RWPE2 (cell line): ENCODE measurements around the gene SPN.

Source experiments
- ATAC-seq: fragments of 200-7000 bp; cut with Tn5 transposase; 3 replicates; pipeline ENCODE4 v1.9.1; 2021; ENCODE audit warnings: low read depth
- DNase-seq: peaks from one replicate; pipeline ENCODE4 v3.0.0-alpha.2; 2020; ENCODE audit warnings: low spot score
- H3K27ac ChIP-seq: fragments of 450-650 bp; 2 replicates; pipeline ENCODE4 v1.5.1; 2017; ENCODE audit warnings: mild to moderate bottlenecking; ENCODE audit not compliant: poor library complexity, severe bottlenecking
- H3K27me3 ChIP-seq: fragments of 250-450 bp; sonication (Bioruptor Pico); 2 replicates; pipeline ENCODE4 v1.5.1; 2021; ENCODE audit warnings: mild to moderate bottlenecking, moderate library complexity; ENCODE audit not compliant: insufficient read depth, poor library complexity, severe bottlenecking
- H3K36me3 ChIP-seq: fragments of 250-450 bp; sonication (Bioruptor Pico); 2 replicates; pipeline ENCODE4 v1.5.1; 2020; ENCODE audit warnings: low read depth, mild to moderate bottlenecking, moderate library complexity
- H3K4me1 ChIP-seq: fragments of 250-450 bp; sonication (Bioruptor Pico); 2 replicates; pipeline ENCODE4 v1.5.1; 2021; ENCODE audit warnings: mild to moderate bottlenecking, moderate library complexity; ENCODE audit not compliant: insufficient read depth, poor library complexity, severe bottlenecking
- H3K4me3 ChIP-seq: fragments of 250-450 bp; sonication (Bioruptor Pico); 2 replicates; pipeline ENCODE4 v1.5.1; 2021; ENCODE audit warnings: mild to moderate bottlenecking, moderate library complexity; ENCODE audit not compliant: severe bottlenecking
- H3K9me3 ChIP-seq: fragments of 250-450 bp; sonication (Bioruptor Pico); 2 replicates; pipeline ENCODE4 v1.5.1; 2021; ENCODE audit warnings: mild to moderate bottlenecking, moderate library complexity; ENCODE audit not compliant: severe bottlenecking
- CTCF ChIP-seq: fragments of 450-650 bp; IDR thresholded peaks from one replicate; pipeline ENCODE4 v1.5.1; 2017; ENCODE audit warnings: mild to moderate bottlenecking, moderate library complexity; ENCODE audit not compliant: poor library complexity, severe bottlenecking

Gene SPN

GRCh38 chr16:29719063-29719462, 56.0 kb downstream of the SPN start:
- TF ChIP-seq CTCF: no peak
- H3K27ac ChIP-seq: no peak overlapping the region
- no peaks in the 10 kb centered on the region for H3K27me3 ChIP-seq
- H3K36me3 ChIP-seq: no peaks in the 10 kb centered on the region
- DNase-seq (peak; percentile 15), ATAC-seq (no peak)
- H3K4me3 ChIP-seq: no peak overlapping the region
- H3K4me1 ChIP-seq: no peaks in the 10 kb centered on the region
- no peaks in the 10 kb centered on the region for H3K9me3 ChIP-seq
